Jurkat, Clone E6-1 (cell line): ENCODE data around the gene AOAH.
"Not testable (repeated sequence)": the region's sequence is repeated elsewhere in the genome, so short reads cannot be mapped to it uniquely, and the experiment has no call there.

Experiments
- DNase-seq: peaks from one replicate; pipeline ENCODE4 v3.0.0-alpha.2; 2011; ENCODE audit warnings: low read depth, low spot score
- H3K4me3 ChIP-seq: 2 replicates; pipeline ENCODE4 v1.5.1; 2011; ENCODE audit warnings: mild to moderate bottlenecking, low read length, control low read depth, moderate library complexity

The AOAH gene

DNA sequence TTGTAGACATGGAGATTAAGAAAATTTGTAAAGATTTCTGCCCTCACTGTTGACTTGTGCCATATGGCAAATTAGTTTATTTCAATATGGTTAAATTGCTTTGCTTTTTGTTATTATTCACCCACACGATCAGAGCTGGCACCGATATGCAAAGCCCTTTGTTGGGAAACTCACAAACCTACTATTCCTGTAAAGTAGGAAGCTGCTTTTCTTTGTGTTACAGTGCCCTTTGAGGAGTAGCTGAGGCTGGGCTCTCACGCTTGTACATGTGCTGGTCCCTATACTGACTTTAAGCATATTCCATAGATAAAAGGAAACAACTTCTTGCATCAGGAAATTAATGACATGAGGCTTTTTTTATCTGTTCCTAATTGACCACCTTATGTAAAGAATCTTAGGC is 17.6 kb upstream of the AOAH start:
- DNase-seq: no peak
- no peak overlapping the region for H3K4me3 ChIP-seq

GRCh38 chr7:36739351-36739750 is 15.1 kb upstream of the AOAH start:
- no peak overlapping the region for H3K4me3 ChIP-seq
- DNase-seq: no peak

- DNase-seq: no peak
- no peak overlapping the region for H3K4me3 ChIP-seq
Measured at GRCh38 chr7:36736899-36737211, 12.6 kb upstream of the AOAH start.

- H3K4me3 ChIP-seq: no peak overlapping the region
- DNase-seq: no peak
Measured at GRCh38 chr7:36736090-36736898, 12.0 kb upstream of the AOAH start.

DNA sequence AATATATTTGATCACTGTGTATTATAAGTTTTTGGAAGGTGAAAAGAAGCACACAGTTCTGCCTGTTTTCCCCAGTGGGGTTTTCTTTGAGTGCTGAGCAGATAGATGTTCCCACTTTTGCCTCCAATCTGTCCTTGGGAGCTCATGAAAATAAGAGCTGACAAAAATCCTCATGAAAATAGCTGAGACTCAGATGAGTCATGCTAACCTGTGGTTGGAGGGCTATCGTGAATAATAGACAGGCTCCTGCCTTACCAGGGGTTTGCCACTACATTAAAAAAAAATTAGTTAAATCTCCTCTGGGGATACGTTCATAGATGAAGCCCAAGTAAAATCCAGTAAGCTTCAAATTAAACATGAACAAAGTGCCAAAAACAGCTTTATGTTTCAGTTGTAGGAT is 10.9 kb upstream of the AOAH start:
- no peak overlapping the region for H3K4me3 ChIP-seq
- no peak for DNase-seq

- no peak for DNase-seq
- no peak overlapping the region for H3K4me3 ChIP-seq
Measured at GRCh38 chr7:36734731-36735130, 10.4 kb upstream of the AOAH start.

DNA sequence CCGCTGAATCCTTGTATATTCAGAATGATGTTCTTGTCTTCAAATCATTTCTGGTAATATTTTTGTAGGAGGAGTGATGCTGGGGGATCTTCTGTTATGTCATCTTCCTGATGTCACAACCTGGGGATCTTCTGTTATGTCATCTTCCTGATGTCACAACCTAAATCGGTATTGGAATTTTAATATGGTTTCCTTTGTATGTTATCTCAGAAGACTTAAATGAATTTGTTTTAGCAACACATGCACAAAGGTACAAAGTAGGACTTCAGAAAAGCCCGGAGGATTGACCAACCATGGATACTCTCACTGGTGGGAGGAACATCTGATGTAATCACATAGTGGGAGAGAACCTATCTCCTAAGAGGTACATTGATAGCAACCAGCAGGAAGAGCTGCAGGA is 9.1 kb upstream of the AOAH start:
- H3K4me3 ChIP-seq: no peak overlapping the region
- no peak for DNase-seq

DNA sequence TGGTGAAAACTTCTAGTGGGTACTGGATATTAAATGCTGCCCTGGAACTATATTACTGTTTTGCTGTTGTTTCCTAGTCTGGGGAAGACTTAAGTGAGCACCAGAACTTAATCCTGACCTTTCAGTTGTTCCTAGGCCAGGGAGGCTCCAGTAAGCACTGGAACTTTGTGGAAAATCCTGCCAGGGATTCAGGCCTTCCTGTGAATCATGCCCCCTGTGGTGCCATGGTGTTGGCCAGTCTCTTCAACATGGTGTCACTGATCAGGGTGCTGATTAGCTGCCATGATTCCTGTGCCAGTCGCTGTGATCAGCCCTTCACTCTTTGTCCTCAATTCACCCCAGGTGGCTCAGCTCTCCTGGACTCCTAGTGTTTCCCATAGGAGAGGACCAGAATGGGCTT is 8.5 kb upstream of the AOAH start:
- DNase-seq: no peak
- no peak overlapping the region for H3K4me3 ChIP-seq

DNA sequence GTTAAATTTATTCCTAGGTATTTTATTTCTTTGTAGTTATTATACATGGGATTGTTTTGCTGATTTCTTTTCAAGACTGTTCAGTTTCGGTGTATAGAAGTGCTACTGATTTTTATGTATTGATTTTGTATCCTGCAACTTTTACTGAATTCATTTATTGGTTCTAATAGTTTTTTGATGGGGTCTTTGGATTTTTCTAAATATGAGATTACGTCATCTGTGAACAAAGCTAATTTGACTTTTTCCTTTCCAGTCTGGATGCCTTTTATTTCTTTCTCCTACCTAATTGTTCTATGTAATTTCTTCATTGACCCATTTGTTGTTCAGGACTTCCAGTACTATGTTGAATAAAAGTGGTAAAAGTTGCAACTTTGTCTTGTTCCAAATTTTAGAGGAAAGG is 5.8 kb upstream of the AOAH start:
- no peak overlapping the region for H3K4me3 ChIP-seq
- no peak for DNase-seq

DNA sequence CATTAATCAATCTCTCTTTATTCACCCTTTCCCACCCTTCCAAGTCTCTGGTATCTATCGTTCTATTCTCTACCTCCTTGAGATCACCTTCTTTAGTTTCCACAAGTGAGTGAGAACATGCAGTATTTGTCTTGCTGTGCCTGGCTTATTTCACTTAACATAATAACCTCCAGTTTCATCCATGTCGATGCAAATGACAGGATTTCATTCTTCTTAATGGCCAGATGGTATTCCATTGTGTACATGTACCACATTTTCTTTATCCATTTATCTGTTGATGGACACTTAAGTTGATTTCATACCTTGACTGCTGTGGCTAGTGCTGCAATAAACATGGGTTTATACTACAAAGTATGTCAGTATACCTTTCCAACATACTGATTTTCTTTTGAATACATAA is 3.8 kb upstream of the AOAH start:
- H3K4me3 ChIP-seq: no peak overlapping the region
- DNase-seq: no peak

GRCh38 chr7:36726806-36727503 is 2.7 kb upstream of the AOAH start:
- DNase-seq: peak; percentile 27
- H3K4me3 ChIP-seq: no peak overlapping the region

DNA sequence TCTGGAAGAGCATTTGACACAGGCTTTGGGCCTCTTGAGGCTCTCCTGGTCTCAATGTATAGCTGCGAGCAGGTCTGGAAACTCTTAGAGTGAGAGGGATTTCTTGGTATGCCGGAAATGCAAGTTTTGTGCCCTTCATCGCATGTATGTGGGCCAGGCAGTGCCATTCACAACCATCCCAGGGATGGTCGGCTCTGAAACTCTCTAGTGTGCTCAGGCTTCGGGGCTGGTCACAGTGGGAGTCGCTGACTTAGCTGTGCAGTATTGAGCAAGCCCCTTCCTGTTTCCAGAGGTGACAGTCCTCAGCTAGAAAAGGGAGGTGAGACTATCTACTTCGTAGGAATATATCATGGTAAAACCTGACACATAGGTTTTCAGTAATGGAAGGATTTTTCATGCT is 2.0 kb upstream of the AOAH start:
- DNase-seq: no peak

DNA sequence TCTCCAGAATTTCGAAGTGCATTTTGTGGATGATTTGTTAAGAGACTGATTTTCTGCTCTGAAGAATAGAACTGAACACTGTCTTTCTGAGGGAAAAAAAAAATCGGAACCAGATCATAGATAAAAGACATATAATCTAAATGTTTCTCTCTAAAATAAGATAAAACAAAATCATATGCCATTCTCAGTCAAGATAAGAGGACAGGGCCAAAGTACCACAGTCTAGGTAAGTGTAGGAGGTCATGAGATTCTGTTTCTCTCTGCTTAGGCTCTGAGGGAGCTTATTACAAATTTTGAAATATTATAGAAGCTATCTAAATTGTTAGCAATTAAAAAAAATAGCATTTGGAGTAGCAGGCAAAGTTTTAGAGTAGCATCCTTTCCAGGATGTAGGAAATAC is 702 bp upstream of the AOAH start:
- no peak overlapping the region for H3K4me3 ChIP-seq
- no peak for DNase-seq

More for the DNA sequence above, 2.0 kb upstream of the AOAH start:
- H3K4me3 ChIP-seq: no peak overlapping the region

- no peak overlapping the region for H3K4me3 ChIP-seq
- no peak for DNase-seq
Measured at GRCh38 chr7:36723291-36723690, 1.0 kb downstream of the AOAH start.

- H3K4me3 ChIP-seq: no peak overlapping the region
- no peak for DNase-seq
Measured at GRCh38 chr7:36719083-36719632, 5.1 kb downstream of the AOAH start.

GRCh38 chr7:36717586-36717985 is 6.7 kb downstream of the AOAH start:
- no peak overlapping the region for H3K4me3 ChIP-seq
- no peak for DNase-seq

GRCh38 chr7:36716802-36717201 is 7.5 kb downstream of the AOAH start:
- not testable (repeated sequence) for DNase-seq, H3K4me3 ChIP-seq

- H3K4me3 ChIP-seq: no peak overlapping the region
- DNase-seq: no peak
Measured at GRCh38 chr7:36712015-36712414, 12.3 kb downstream of the AOAH start.

- DNase-seq: no peak
- H3K4me3 ChIP-seq: no peak overlapping the region
Measured at GRCh38 chr7:36711256-36711655, 13.0 kb downstream of the AOAH start.

- H3K4me3 ChIP-seq: no peak overlapping the region
- no peak for DNase-seq
Measured at GRCh38 chr7:36710186-36710791, 14.0 kb downstream of the AOAH start.
